K562 (cell line): ENCODE results near the gene ZBTB9. TPM values are rescaled to one million over a fixed set of nuclear protein-coding genes. Genes with fewer than 3 reads are reported as not detected.
A peak's percentile ranks its signal among the peaks of the same experiment; 100 is the strongest.

Experiments
- ATAC-seq: fragments of 200-7000 bp; cut with Tn5 transposase; 3 replicates; pipeline ENCODE4 v1.9.1; 2020; ENCODE audit warnings: moderate library complexity
- BruUV-seq: library from RNA; stranded (reverse); fragments of 400-500 nt; replicated peaks from 2 replicates; lab custom pipeline; 2021; lab: Mats Ljungman, UMichigan
- CTCF ChIA-PET: fragments of 300-600 bp; formaldehyde crosslinking; extraction: SDS; loops from one replicate; lab custom pipeline; 2021; ENCODE audit warnings: low intra/inter-chr PET ratio; lab: Yijun Ruan, JAX
- POLR2A ChIA-PET: fragments of 300-600, 350-650 bp; sonication (Branson Sonifier 250); formaldehyde crosslinking; extraction: SDS; loops from one replicate; lab custom pipeline; 2021; ENCODE audit warnings: antibody characterized with exemption, inconsistent platforms; lab: Yijun Ruan, JAX
- DNase-seq, 4 experiments: peaks; one replicate each; pipeline versions ENCODE4 v3.0.0 to v3.0.0-alpha.2; 2011 to 2018; ENCODE audit warnings: low spot score in 3 of 4, mixed read lengths in 3 of 4; ENCODE audit errors: extremely low read depth in 1 of 4
- FAIRE-seq: peaks from 2 replicates; lab custom pipeline; 2011; peaks lifted over from hg19 to GRCh38; lab: Jason Lieb, UNC
- H2AFZ ChIP-seq: 2 replicates; pipeline ENCODE4 v1.6.0; 2011; ENCODE audit warnings: low read depth, low read length, control low read depth, inconsistent platforms
- H3K27ac ChIP-seq: fragments of 200-600 bp; 3 replicates; pipeline ENCODE4 v1.8.0; 2011; ENCODE audit warnings: low read depth, mild to moderate bottlenecking, control low read depth, inconsistent platforms, low read length, moderate library complexity, mixed read lengths; ENCODE audit errors: extremely low read depth
- H3K27me3 ChIP-seq, 2 experiments: fragments of 300-600 bp in 1 of 2; 2 replicates in 1 of 2; 3 replicates in 1 of 2; pipeline versions ENCODE4 v1.6.0 to v1.8.0; 2011; ENCODE audit warnings: inconsistent platforms in 2 of 2, low read length in 2 of 2, mild to moderate bottlenecking in 1 of 2, mixed read lengths in 1 of 2, moderate library complexity in 1 of 2; ENCODE audit not compliant: control insufficient read depth in 2 of 2, insufficient read depth in 2 of 2
- H3K36me3 ChIP-seq: fragments of 300-600 bp; 3 replicates; pipeline ENCODE4 v1.8.0; 2011; ENCODE audit warnings: mild to moderate bottlenecking, low read length, inconsistent platforms; ENCODE audit not compliant: control insufficient read depth, insufficient read depth
- H3K4me1 ChIP-seq, 2 experiments: fragments of 200-600 bp in 1 of 2; replicated peaks in 1 of 2; 2 replicates in 1 of 2; 3 replicates in 1 of 2; pipeline versions ENCODE4 v1.5.1 to v1.8.0; 2011; ENCODE audit warnings: inconsistent platforms in 2 of 2, low read length in 2 of 2, mild to moderate bottlenecking in 1 of 2, mixed read lengths in 1 of 2, moderate library complexity in 1 of 2; ENCODE audit not compliant: control insufficient read depth in 2 of 2, insufficient read depth in 2 of 2
- H3K4me2 ChIP-seq: 2 replicates; pipeline ENCODE4 v1.6.1; 2011; ENCODE audit warnings: low read length, control low read depth, inconsistent platforms, mixed read lengths; ENCODE audit not compliant: insufficient read depth
- H3K4me3 ChIP-seq: fragments of 200-600 bp; sonication (generic), shearing (Covaris generic); 2 replicates; pipeline ENCODE4 v1.5.1; 2016; ENCODE audit warnings: control low read depth, inconsistent platforms
- H3K79me2 ChIP-seq: fragments of 200-600 bp; 3 replicates; pipeline ENCODE4 v1.8.0; 2011; ENCODE audit warnings: low read length, inconsistent platforms; ENCODE audit not compliant: control insufficient read depth, insufficient read depth
- H3K9ac ChIP-seq, 2 experiments: 2 replicates each; pipeline versions ENCODE4 v1.6.0 to v1.6.1; 2011; ENCODE audit warnings: low read depth in 2 of 2, low read length in 2 of 2, control low read depth in 1 of 2, inconsistent platforms in 1 of 2, mild to moderate bottlenecking in 1 of 2, mixed read lengths in 1 of 2; ENCODE audit not compliant: insufficient read depth in 1 of 2
- H3K9me1 ChIP-seq: one replicate; pipeline ENCODE4 v1.6.0; 2011; ENCODE audit warnings: inconsistent platforms, mild to moderate bottlenecking, low read length, moderate library complexity; ENCODE audit not compliant: control insufficient read depth, insufficient read depth
- H3K9me3 ChIP-seq: replicated peaks from 2 replicates; pipeline ENCODE4 v1.5.1; 2011; ENCODE audit warnings: low read depth, low read length, inconsistent platforms; ENCODE audit not compliant: control insufficient read depth, insufficient read depth
- H4K20me1 ChIP-seq: replicated peaks from 2 replicates; pipeline ENCODE4 v1.6.1; 2011; ENCODE audit warnings: low read length, inconsistent platforms, mixed read lengths; ENCODE audit not compliant: control insufficient read depth, insufficient read depth
- ADNP ChIP-seq: fragments of 200-800 bp; sonication (Bioruptor generic); IDR thresholded peaks from 2 replicates; pipeline ENCODE4 v1.6.1; 2016; ENCODE audit warnings: missing genetic modification characterization, missing compliant biosample characterization
- DNMT1 ChIP-seq: fragments of 450-650 bp; IDR thresholded peaks from 2 replicates; pipeline ENCODE4 v1.6.1; 2016; ENCODE audit warnings: antibody characterized with exemption, mild to moderate bottlenecking
- EP400 ChIP-seq: fragments of 450-650 bp; IDR thresholded peaks from 2 replicates; pipeline ENCODE4 v1.6.1; 2017; ENCODE audit warnings: antibody characterized with exemption, mild to moderate bottlenecking, moderate library complexity
- FUS ChIP-seq: fragments of 200-400 bp; formaldehyde crosslinking; optimal IDR thresholded peaks from 2 replicates; pipeline ENCODE3; 2017; ENCODE audit warnings: low read depth, low read length
- ID3 ChIP-seq, 2 experiments: fragments of 250-450 bp in 1 of 2; fragments of 450-650 bp in 1 of 2; sonication (Bioruptor Pico) in 1 of 2; IDR thresholded peaks; 2 replicates each; pipeline versions ENCODE4 v1.6.1 to v1.8.0; 2016 to 2021; ENCODE audit warnings: mild to moderate bottlenecking in 2 of 2, moderate library complexity in 2 of 2, missing compliant biosample characterization in 1 of 2, missing genetic modification characterization in 1 of 2
- NFE2 ChIP-seq: IDR thresholded peaks from 2 replicates; pipeline ENCODE4 v1.6.1; 2014; ENCODE audit warnings: antibody characterized with exemption, low read depth
- NFIX ChIP-seq: fragments of 250-450 bp; sonication (Bioruptor Pico); IDR thresholded peaks from 2 replicates; pipeline ENCODE4 v1.4.0; 2020; ENCODE audit warnings: low read depth, mild to moderate bottlenecking, moderate library complexity
- SPI1 ChIP-seq: IDR thresholded peaks from 2 replicates; pipeline ENCODE4 v1.6.1; 2011; ENCODE audit warnings: low read depth, low read length, control low read depth, borderline replicate concordance
- ZBTB8A ChIP-seq: fragments of 450-650 bp; IDR thresholded peaks from 2 replicates; pipeline ENCODE4 v1.6.1; 2018; ENCODE audit warnings: mild to moderate bottlenecking, moderate library complexity; ENCODE audit not compliant: partially characterized antibody
- WGBS: fragments of 100-300 bp; shearing (Covaris generic); methylation state at CpG from one replicate; pipeline ENCODE4 v1.1.6; 2016; ENCODE audit warnings: low coverage, mixed read lengths; ENCODE audit not compliant: insufficient coverage; ENCODE audit errors: missing lambda C conversion rate; 5-methylcytosine and 5-hydroxymethylcytosine counted together
- in situ Hi-C: fragments of 300-500 bp; cut with MboI; formaldehyde crosslinking; loops from 4 replicates; pipeline ENCODE4 v1.15.0; 2018; ENCODE audit warnings: inconsistent platforms, mixed read lengths
- intact Hi-C: fragments of 100-400 bp; cut with micrococcal nuclease; formaldehyde crosslinking; loops from 2 replicates; pipeline ENCODE4 v1.14.2; 2022
- microRNA-seq: library from miRNA; unstranded; fragments of <30 nt; microRNA quantifications from one replicate; pipeline ENCODE4, GENCODE V29; 2018; ENCODE audit warnings: borderline microRNAs expressed
- polyA plus RNA-seq, 8 experiments: library from polyadenylated mRNA; depleted of rRNA in 4 of 8; stranded (reverse) in 5 of 8; unstranded in 3 of 8; fragments of >200 nt; fragmentation: Nextera tagmentation in 2 of 8; fragmentation: Illumina TruSeq in 1 of 8; extraction: Ambion mirVana in 2 of 8; extraction: Trizol in 1 of 8; gene quantifications; 2 replicates each; pipeline versions ENCODE4 v1.2.1 to v1.2.3, GENCODE V29; 2011 to 2014; ENCODE audit warnings: inconsistent platforms in 1 of 8, missing spikeins in 1 of 8
- small RNA-seq: library from RNA; depleted of rRNA; stranded (forward); fragments of <200 nt; gene quantifications from one replicate; pipeline ENCODE3, GENCODE V24; 2014
- total RNA-seq, 7 experiments: library from RNA; depleted of rRNA in 6 of 7; stranded (reverse); fragments of >200 nt in 6 of 7; fragmentation: Illumina TruSeq in 2 of 7; extraction: Trizol in 2 of 7; gene quantifications; 2 replicates each; pipeline versions ENCODE4 v1.2.1 to v1.2.3, GENCODE V29; 2011 to 2021; ENCODE audit warnings: low replicate concordance in 1 of 7

Gene ZBTB9
- total and polyA plus RNA-seq, 9 of the 15 experiments (the other 6 are each of a cell fraction or from before 2014, with no cell fraction given), result 1.9 to 19.5 (median 10.4) TPM

GRCh38 chr6:33505548-33506370 is 51.4 kb downstream of the ZBTB9 start:
- Histone ChIP-seq H3K27me3 (no peaks in the 10 kb centered on the region), H3K9ac (no peak overlapping the region), H4K20me1 (no peaks in the 10 kb centered on the region), H3K79me2 (no peaks in the 10 kb centered on the region), H3K9me3 (peaks cover 4% of the 10 kb centered on the region; the same call in 1 of the 2 replicates), H3K36me3 (no peaks in the 10 kb centered on the region), H3K27ac (no peak overlapping the region), H3K4me2 (no peak overlapping the region), H2AFZ (peak overlapping the region; percentile 7; the same call in 1 of the 2 replicates), H3K9me1 (no peaks in the 10 kb centered on the region)
- BruUV-seq, result no TSS peak
- no peak for DNase-seq
- in situ Hi-C loops (no loop called here), intact Hi-C loops (no loop called here)
- no peak for FAIRE-seq
- no peak for ATAC-seq
- WGBS, result 12% methylated on average over 7 of the region's 7 CpGs
- POLR2A ChIA-PET, result interaction anchor here (1.0 to 1.6 kb wide), 4 partner anchors 9 to 119 kb away, joined by 3 to 4 read pairs (median 4); partner anchors contain the start of gene ZBTB9
- CTCF ChIA-PET, result no interaction called here
- TF ChIP-seq SPI1, result 0 out of 2 replicates have a peak, but pooled peaks have one; percentile 63
- TF ChIP-seq ID3 (CRISPR knock-in tag; IDR thresholded peaks at IDR 0.05), result no peak
- TF ChIP-seq ID3 (tag; IDR thresholded peaks at IDR 0.05), result peak; percentile 71; the same call in 1 of the 2 replicates
- TF ChIP-seq NFIX (CRISPR knock-in tag), result no peak
- no peak for TF ChIP-seq DNMT1
- TF ChIP-seq ADNP (tag), result 0 out of 2 replicates have a peak, but pooled peaks have one; percentile 39
- no peak for TF ChIP-seq FUS
- TF ChIP-seq NFE2, result peak; percentile 23; the same call in 1 of the 2 replicates
- no peak for TF ChIP-seq ZBTB8A
- no peak for TF ChIP-seq EP400
- TF ChIP-seq, all 486 proteins: peak for 4
- Histone ChIP-seq H3K4me1 (peaks cover 12% of the 10 kb centered on the region in 2 experiments; a peak in 4 of 5 replicates), H3K4me3 (no peak overlapping the region)

Small RNA genes within 50 kb of the gene (microRNA-seq; reads per million reads assigned to microRNA genes)
- gene MIR5004, result not detected

Small RNA genes within 50 kb of the gene (small RNA-seq; reads per million reads assigned to genes)
- gene ZBTB9, result not detected

Other genes starting within 250 kb of the ZBTB9 start
Only the 7 nearest of the 17 such genes appear.
- gene ZBTB22, start 136.8 kb upstream of the ZBTB9 start, total RNA-seq (2014; rRNA removed), result 11.9 and 12.2 TPM in 2 replicates
- gene ZBTB22, start 136.8 kb upstream of the ZBTB9 start, total RNA-seq (2014; rRNA removed; fragmentation: Illumina TruSeq; extraction: Trizol), result 5.6 and 5.9 TPM in 2 replicates
- gene ZBTB22, start 136.8 kb upstream of the ZBTB9 start, total RNA-seq (2015; rRNA removed; fragmentation: Illumina TruSeq; extraction: Trizol), result 8.2 and 8.4 TPM in 2 replicates
- gene ZBTB22, start 136.8 kb upstream of the ZBTB9 start, total RNA-seq (2021), result 10.0 and 11.1 TPM in 2 replicates
- gene ZBTB22, start 136.8 kb upstream of the ZBTB9 start, polyA plus RNA-seq (2011; rRNA removed), result 5.8 and 9.4 TPM in 2 replicates
- 7.1 TPM in 2 replicates for gene ZBTB22, start 136.8 kb upstream of the ZBTB9 start, polyA plus RNA-seq (2014; fragmentation: Illumina TruSeq; extraction: Trizol)
- under 1 TPM; 0.21 to 0.30 TPM for gene ZBTB22, start 136.8 kb upstream of the ZBTB9 start, polyA plus RNA-seq (2014; fragmentation: Nextera tagmentation; extraction: Ambion mirVana)
- 8.7 and 10.3 TPM in 2 replicates for gene ZBTB22, start 136.8 kb upstream of the ZBTB9 start, polyA plus RNA-seq (2014; rRNA removed)
- gene DAXX, start 131.6 kb upstream of the ZBTB9 start, total RNA-seq (2014; rRNA removed), result 80.6 and 122 TPM in 2 replicates
- 61.7 and 68.7 TPM in 2 replicates for gene DAXX, start 131.6 kb upstream of the ZBTB9 start, total RNA-seq (2014; rRNA removed; fragmentation: Illumina TruSeq; extraction: Trizol)
- gene DAXX, start 131.6 kb upstream of the ZBTB9 start, total RNA-seq (2015; rRNA removed; fragmentation: Illumina TruSeq; extraction: Trizol), result 59.9 and 66.6 TPM in 2 replicates
- 69.0 and 70.6 TPM in 2 replicates for gene DAXX, start 131.6 kb upstream of the ZBTB9 start, total RNA-seq (2021)
- gene DAXX, start 131.6 kb upstream of the ZBTB9 start, polyA plus RNA-seq (2011; rRNA removed), result 22.8 and 32.4 TPM in 2 replicates
- gene DAXX, start 131.6 kb upstream of the ZBTB9 start, polyA plus RNA-seq (2014; fragmentation: Illumina TruSeq; extraction: Trizol), result 101 and 104 TPM in 2 replicates
- 100 to 1,000 TPM in 1 of 2 experiments, 10 to 100 TPM in 1; 41.5 to 144 TPM for gene DAXX, start 131.6 kb upstream of the ZBTB9 start, polyA plus RNA-seq (2014; fragmentation: Nextera tagmentation; extraction: Ambion mirVana)
- gene DAXX, start 131.6 kb upstream of the ZBTB9 start, polyA plus RNA-seq (2014; rRNA removed), result 47.4 and 67.2 TPM in 2 replicates
- gene KIFC1, start 62.8 kb upstream of the ZBTB9 start, total RNA-seq (2014; rRNA removed), result 50.2 and 62.5 TPM in 2 replicates
- gene KIFC1, start 62.8 kb upstream of the ZBTB9 start, total RNA-seq (2014; rRNA removed; fragmentation: Illumina TruSeq; extraction: Trizol), result 38.6 and 42.3 TPM in 2 replicates
- gene KIFC1, start 62.8 kb upstream of the ZBTB9 start, total RNA-seq (2015; rRNA removed; fragmentation: Illumina TruSeq; extraction: Trizol), result 77.9 and 80.1 TPM in 2 replicates
- gene KIFC1, start 62.8 kb upstream of the ZBTB9 start, total RNA-seq (2021), result 79.2 and 85.6 TPM in 2 replicates
- 95.2 and 103 TPM in 2 replicates for gene KIFC1, start 62.8 kb upstream of the ZBTB9 start, polyA plus RNA-seq (2011; rRNA removed)
- gene KIFC1, start 62.8 kb upstream of the ZBTB9 start, polyA plus RNA-seq (2014; fragmentation: Illumina TruSeq; extraction: Trizol), result 76.9 and 82.7 TPM in 2 replicates
- gene KIFC1, start 62.8 kb upstream of the ZBTB9 start, polyA plus RNA-seq (2014; fragmentation: Nextera tagmentation; extraction: Ambion mirVana), result 1 to 10 TPM; 1.3 to 2.2 TPM
- 84.1 and 88.6 TPM in 2 replicates for gene KIFC1, start 62.8 kb upstream of the ZBTB9 start, polyA plus RNA-seq (2014; rRNA removed)
- gene PHF1, start 43.6 kb upstream of the ZBTB9 start, total RNA-seq (2014; rRNA removed), result 27.3 and 29.7 TPM in 2 replicates
- gene PHF1, start 43.6 kb upstream of the ZBTB9 start, total RNA-seq (2014; rRNA removed; fragmentation: Illumina TruSeq; extraction: Trizol), result 16.2 and 20.8 TPM in 2 replicates
- 29.6 and 33.7 TPM in 2 replicates for gene PHF1, start 43.6 kb upstream of the ZBTB9 start, total RNA-seq (2015; rRNA removed; fragmentation: Illumina TruSeq; extraction: Trizol)
- gene PHF1, start 43.6 kb upstream of the ZBTB9 start, total RNA-seq (2021), result 42.1 and 43.2 TPM in 2 replicates
- 45.9 and 59.4 TPM in 2 replicates for gene PHF1, start 43.6 kb upstream of the ZBTB9 start, polyA plus RNA-seq (2011; rRNA removed)
- 45.5 and 48.8 TPM in 2 replicates for gene PHF1, start 43.6 kb upstream of the ZBTB9 start, polyA plus RNA-seq (2014; fragmentation: Illumina TruSeq; extraction: Trizol)
- 1 to 10 TPM; 3.7 to 4.0 TPM for gene PHF1, start 43.6 kb upstream of the ZBTB9 start, polyA plus RNA-seq (2014; fragmentation: Nextera tagmentation; extraction: Ambion mirVana)
- 60.8 and 64.2 TPM in 2 replicates for gene PHF1, start 43.6 kb upstream of the ZBTB9 start, polyA plus RNA-seq (2014; rRNA removed)
- gene CUTA, start 36.5 kb upstream of the ZBTB9 start, total RNA-seq (2014; rRNA removed), result 310 and 413 TPM in 2 replicates
- gene CUTA, start 36.5 kb upstream of the ZBTB9 start, total RNA-seq (2014; rRNA removed; fragmentation: Illumina TruSeq; extraction: Trizol), result 192 and 203 TPM in 2 replicates
- gene CUTA, start 36.5 kb upstream of the ZBTB9 start, total RNA-seq (2015; rRNA removed; fragmentation: Illumina TruSeq; extraction: Trizol), result 316 and 317 TPM in 2 replicates
- gene CUTA, start 36.5 kb upstream of the ZBTB9 start, total RNA-seq (2021), result 369 and 372 TPM in 2 replicates
- gene CUTA, start 36.5 kb upstream of the ZBTB9 start, polyA plus RNA-seq (2011; rRNA removed), result 166 and 178 TPM in 2 replicates
- gene CUTA, start 36.5 kb upstream of the ZBTB9 start, polyA plus RNA-seq (2014; fragmentation: Illumina TruSeq; extraction: Trizol), result 264 and 434 TPM in 2 replicates
- gene CUTA, start 36.5 kb upstream of the ZBTB9 start, polyA plus RNA-seq (2014; fragmentation: Nextera tagmentation; extraction: Ambion mirVana), result 100 to 1,000 TPM; 653 to 682 TPM
- 296 and 360 TPM in 2 replicates for gene CUTA, start 36.5 kb upstream of the ZBTB9 start, polyA plus RNA-seq (2014; rRNA removed)
- 2.5 and 2.9 TPM in 2 replicates for gene SYNGAP1, start 34.5 kb upstream of the ZBTB9 start, total RNA-seq (2014; rRNA removed)
- gene SYNGAP1, start 34.5 kb upstream of the ZBTB9 start, total RNA-seq (2014; rRNA removed; fragmentation: Illumina TruSeq; extraction: Trizol), result 1.9 and 2.6 TPM in 2 replicates
- 3.2 and 3.8 TPM in 2 replicates for gene SYNGAP1, start 34.5 kb upstream of the ZBTB9 start, total RNA-seq (2015; rRNA removed; fragmentation: Illumina TruSeq; extraction: Trizol)
- 15.2 and 22.8 TPM in 2 replicates for gene SYNGAP1, start 34.5 kb upstream of the ZBTB9 start, total RNA-seq (2021)
- gene SYNGAP1, start 34.5 kb upstream of the ZBTB9 start, polyA plus RNA-seq (2011; rRNA removed), result 4.4 and 8.2 TPM in 2 replicates
- 13.9 and 14.2 TPM in 2 replicates for gene SYNGAP1, start 34.5 kb upstream of the ZBTB9 start, polyA plus RNA-seq (2014; fragmentation: Illumina TruSeq; extraction: Trizol)
- gene SYNGAP1, start 34.5 kb upstream of the ZBTB9 start, polyA plus RNA-seq (2014; fragmentation: Nextera tagmentation; extraction: Ambion mirVana), result under 1 TPM; 0.01 to 0.06 TPM
- 14.2 and 14.6 TPM in 2 replicates for gene SYNGAP1, start 34.5 kb upstream of the ZBTB9 start, polyA plus RNA-seq (2014; rRNA removed)
- gene BAK1, start 125.7 kb downstream of the ZBTB9 start, total RNA-seq (2014; rRNA removed), result 11.5 and 14.8 TPM in 2 replicates
- gene BAK1, start 125.7 kb downstream of the ZBTB9 start, total RNA-seq (2014; rRNA removed; fragmentation: Illumina TruSeq; extraction: Trizol), result 14.4 and 16.5 TPM in 2 replicates
- 24.6 and 26.0 TPM in 2 replicates for gene BAK1, start 125.7 kb downstream of the ZBTB9 start, total RNA-seq (2015; rRNA removed; fragmentation: Illumina TruSeq; extraction: Trizol)
- 28.2 and 30.7 TPM in 2 replicates for gene BAK1, start 125.7 kb downstream of the ZBTB9 start, total RNA-seq (2021)
- gene BAK1, start 125.7 kb downstream of the ZBTB9 start, polyA plus RNA-seq (2011; rRNA removed), result 18.9 and 22.7 TPM in 2 replicates
- 23.7 and 28.2 TPM in 2 replicates for gene BAK1, start 125.7 kb downstream of the ZBTB9 start, polyA plus RNA-seq (2014; fragmentation: Illumina TruSeq; extraction: Trizol)
- 1 to 10 TPM; 5.4 to 9.7 TPM for gene BAK1, start 125.7 kb downstream of the ZBTB9 start, polyA plus RNA-seq (2014; fragmentation: Nextera tagmentation; extraction: Ambion mirVana)
- gene BAK1, start 125.7 kb downstream of the ZBTB9 start, polyA plus RNA-seq (2014; rRNA removed), result 24.1 and 26.2 TPM in 2 replicates